PC-3 (cell line): ENCODE measurements around the gene CATSPERE.

Experiments
- CTCF ChIP-seq: fragments of 300-600 bp; sonication (generic); conservative IDR thresholded peaks from 2 replicates; pipeline ENCODE4 v1.5.1; 2017; ENCODE audit warnings: antibody characterized with exemption, low read depth, mild to moderate bottlenecking, low read length
- EZH2 ChIP-seq: fragments of 300-600 bp; sonication (generic); IDR thresholded peaks from one replicate; pipeline ENCODE4 v1.6.1; 2017; ENCODE audit warnings: antibody characterized with exemption, mild to moderate bottlenecking, low read length; ENCODE audit not compliant: unreplicated experiment

GRCh38 chr1:244576259-244576892 is 115.3 kb downstream of the CATSPERE start:
- TF ChIP-seq CTCF (no peak), EZH2 (no peak)
